COR-L47 (cell line): ENCODE data around the gene KRTAP4-11.
"Not testable (repeated sequence)": the region's sequence is repeated elsewhere in the genome, so short reads cannot be mapped to it uniquely, and the experiment has no call there.

Experiments
- DNase-seq: peaks from one replicate; lab custom pipeline; 2025; lab: John Stamatoyannopoulos, UW

KRTAP4-11 gene

DNA sequence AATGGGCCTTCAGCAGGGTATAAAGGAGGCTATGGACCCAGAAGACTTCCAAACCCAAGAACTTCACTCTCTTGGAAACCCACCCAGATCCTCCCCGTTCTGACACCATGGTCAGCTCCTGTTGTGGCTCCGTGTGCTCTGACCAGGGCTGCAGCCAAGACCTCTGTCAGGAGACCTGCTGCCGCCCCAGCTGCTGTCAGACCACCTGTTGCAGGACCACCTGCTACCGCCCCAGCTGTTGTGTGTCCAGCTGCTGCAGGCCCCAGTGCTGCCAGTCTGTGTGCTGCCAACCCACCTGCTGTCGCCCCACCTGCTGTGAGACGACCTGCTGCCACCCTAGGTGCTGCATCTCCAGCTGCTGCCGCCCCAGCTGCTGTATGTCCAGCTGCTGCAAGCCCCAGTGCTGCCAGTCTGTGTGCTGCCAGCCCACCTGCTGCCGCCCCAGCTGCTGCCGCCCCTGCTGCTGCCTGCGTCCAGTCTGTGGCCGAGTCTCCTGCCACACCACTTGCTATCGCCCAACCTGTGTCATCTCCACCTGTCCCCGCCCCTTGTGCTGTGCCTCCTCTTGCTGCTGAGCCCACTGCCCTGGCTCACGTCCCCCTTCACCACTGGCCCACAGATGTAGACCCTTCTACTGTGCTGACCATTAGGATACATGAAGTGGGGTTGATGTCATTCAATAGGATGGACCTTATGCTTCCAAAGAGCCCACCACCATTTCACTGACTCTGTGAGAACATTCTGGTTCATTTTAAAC lies 33.9 kb downstream of the KRTAP4-11 start, which contains the start of gene KRTAP4-7:
TSS of gene KRTAP4-7 (plus strand) at position 51 of the 757 bp plus-strand sequence. CDS start at position 108, 57 bp downstream.
- not testable (repeated sequence) for DNase-seq

- DNase-seq, result not testable (repeated sequence)
Observed at GRCh38 chr17:41083427-41083826, 34.7 kb downstream of the KRTAP4-11 start.

- DNase-seq, result no peak
Observed at GRCh38 chr17:41082626-41083025, 35.5 kb downstream of the KRTAP4-11 start.

GRCh38 chr17:41076788-41077187 lies 41.4 kb downstream of the KRTAP4-11 start:
- DNase-seq, result no peak

GRCh38 chr17:41073676-41074075 lies 44.5 kb downstream of the KRTAP4-11 start:
- no peak for DNase-seq

GRCh38 chr17:41071606-41072360 lies 46.4 kb downstream of the KRTAP4-11 start:
- DNase-seq, result no peak

GRCh38 chr17:41069031-41069430 lies 49.1 kb downstream of the KRTAP4-11 start:
- DNase-seq, result no peak

- DNase-seq, result no peak
Observed at GRCh38 chr17:41067281-41067680, 50.9 kb downstream of the KRTAP4-11 start.
